Measurements from ENCODE around the gene GOLGA3.

DNA sequence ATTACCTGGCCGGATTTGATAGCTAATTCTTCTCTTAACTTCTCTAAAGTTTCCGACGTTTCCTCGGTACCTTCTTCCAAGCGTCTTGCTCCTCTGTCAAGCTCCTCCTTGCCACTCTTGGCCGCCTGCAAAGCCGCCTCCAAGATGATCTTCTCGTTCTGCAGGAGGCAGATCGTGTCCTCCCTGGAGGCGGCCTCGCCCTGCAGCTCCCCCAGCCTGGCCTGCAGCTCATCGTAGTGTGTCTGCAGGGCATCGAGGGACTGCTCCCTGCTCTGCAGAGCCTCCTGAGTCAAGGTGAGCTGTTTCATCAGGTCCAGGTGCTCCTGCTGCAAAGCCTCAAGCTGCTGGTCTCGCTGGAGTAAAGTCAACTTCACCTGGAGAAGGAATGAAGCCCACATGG is 32.8 kb downstream of the GOLGA3 start:
- TF ChIP-seq CTCF (optimal IDR thresholded peaks at IDR 0.05 in 1 of 3, IDR thresholded peaks at IDR 0.05 in 1 of 3, conservative IDR thresholded peaks at IDR 0.05 in 1 of 3; ENCODE audit: extremely low read depth in 1 of 3, insufficient read depth in 2 of 3, low read length in 3 of 3) (no peak), EZH2 (IDR thresholded peaks at IDR 0.05; ENCODE audit: low read length) (no peak)

Measured in keratinocyte (primary cell).